Astrocyte of the cerebellum (primary cell): ENCODE data around the gene DNM1.

Experiments
- DNase-seq: peaks from one replicate; pipeline ENCODE4 v3.0.0-alpha.2; 2011; ENCODE audit warnings: low read depth
- H3K4me3 ChIP-seq: 2 replicates; pipeline ENCODE4 v1.5.1; 2011; ENCODE audit warnings: mild to moderate bottlenecking, low read depth, low read length, moderate library complexity
- CTCF ChIP-seq: IDR thresholded peaks from 2 replicates; pipeline ENCODE4 v1.5.1; 2012; ENCODE audit warnings: low read length, low read depth, moderate library complexity, mild to moderate bottlenecking; ENCODE audit errors: missing control alignments
- in situ Hi-C: cut with HindIII; loops from 2 replicates; pipeline ENCODE4 v1.10.0; 2017; ENCODE audit warnings: low sequenced_read_pairs

Gene DNM1

DNA sequence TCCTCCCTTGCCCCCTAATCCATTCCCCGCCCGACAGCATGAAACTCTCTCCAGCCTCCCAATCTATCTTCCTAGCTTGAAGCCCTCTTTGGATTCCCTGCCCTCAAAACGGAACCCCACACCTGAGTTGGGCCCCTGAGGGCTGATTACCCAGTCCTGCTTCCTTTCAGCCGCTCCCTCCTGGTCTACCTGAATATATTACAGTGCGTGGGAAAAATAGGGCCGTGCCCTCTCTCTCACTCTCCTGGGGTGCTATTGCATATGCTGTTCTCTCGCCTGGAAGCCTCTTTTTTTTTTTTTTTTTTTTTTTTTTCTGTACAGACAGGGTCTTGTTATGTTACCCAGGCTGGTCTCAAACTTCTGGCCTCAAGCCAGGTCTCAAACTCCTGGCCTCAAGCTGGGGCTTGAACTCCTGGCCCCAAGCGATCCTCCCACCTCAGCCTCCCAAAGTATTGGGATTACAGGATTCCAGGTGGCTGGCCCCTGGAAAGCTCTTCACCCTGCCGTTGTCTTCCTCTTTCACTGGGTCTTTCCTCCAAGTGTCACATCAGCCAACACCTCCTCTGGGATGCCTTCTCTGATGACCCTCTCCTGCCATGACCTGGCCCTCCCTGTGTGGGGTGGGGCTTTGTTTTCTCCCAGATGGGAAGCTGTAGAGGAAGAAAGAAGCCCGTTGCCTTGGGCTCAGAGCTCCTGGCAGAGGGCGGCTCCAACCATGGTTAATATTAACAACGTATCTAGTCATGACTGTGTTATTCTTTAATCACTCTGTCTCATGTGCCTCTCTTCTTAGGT is 8.2 kb downstream of the DNM1 start:
- TF ChIP-seq CTCF, result no peak
- in situ Hi-C loops, result no loop called here
- H3K4me3 ChIP-seq, result no peak overlapping the region
- DNase-seq, result no peak

DNA sequence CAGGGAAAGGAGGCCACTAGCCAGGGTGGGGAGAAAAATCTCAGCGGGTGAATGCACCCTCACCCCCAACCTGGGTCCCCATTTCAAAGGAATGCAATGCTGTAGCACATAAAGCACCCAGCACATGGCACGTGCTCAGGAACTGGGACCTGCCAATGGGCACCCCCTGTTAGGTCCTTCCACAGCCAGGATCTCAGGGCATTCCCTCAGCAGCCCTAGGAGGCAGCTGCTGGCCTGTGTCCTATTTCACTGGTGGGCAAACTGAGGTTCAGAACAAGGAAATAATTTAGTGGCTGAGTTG is 8.8 kb downstream of the DNM1 start:
- H3K4me3 ChIP-seq, result no peak overlapping the region
- in situ Hi-C loops, result no loop called here

GRCh38 chr9:128213746-128214497 is 10.7 kb downstream of the DNM1 start:
- no peak overlapping the region for H3K4me3 ChIP-seq
- TF ChIP-seq CTCF, result no peak
- in situ Hi-C loops, result no loop called here
- no peak for DNase-seq

More for the DNA sequence above, 8.8 kb downstream of the DNM1 start:
- no peak for TF ChIP-seq CTCF
- DNase-seq, result no peak

DNA sequence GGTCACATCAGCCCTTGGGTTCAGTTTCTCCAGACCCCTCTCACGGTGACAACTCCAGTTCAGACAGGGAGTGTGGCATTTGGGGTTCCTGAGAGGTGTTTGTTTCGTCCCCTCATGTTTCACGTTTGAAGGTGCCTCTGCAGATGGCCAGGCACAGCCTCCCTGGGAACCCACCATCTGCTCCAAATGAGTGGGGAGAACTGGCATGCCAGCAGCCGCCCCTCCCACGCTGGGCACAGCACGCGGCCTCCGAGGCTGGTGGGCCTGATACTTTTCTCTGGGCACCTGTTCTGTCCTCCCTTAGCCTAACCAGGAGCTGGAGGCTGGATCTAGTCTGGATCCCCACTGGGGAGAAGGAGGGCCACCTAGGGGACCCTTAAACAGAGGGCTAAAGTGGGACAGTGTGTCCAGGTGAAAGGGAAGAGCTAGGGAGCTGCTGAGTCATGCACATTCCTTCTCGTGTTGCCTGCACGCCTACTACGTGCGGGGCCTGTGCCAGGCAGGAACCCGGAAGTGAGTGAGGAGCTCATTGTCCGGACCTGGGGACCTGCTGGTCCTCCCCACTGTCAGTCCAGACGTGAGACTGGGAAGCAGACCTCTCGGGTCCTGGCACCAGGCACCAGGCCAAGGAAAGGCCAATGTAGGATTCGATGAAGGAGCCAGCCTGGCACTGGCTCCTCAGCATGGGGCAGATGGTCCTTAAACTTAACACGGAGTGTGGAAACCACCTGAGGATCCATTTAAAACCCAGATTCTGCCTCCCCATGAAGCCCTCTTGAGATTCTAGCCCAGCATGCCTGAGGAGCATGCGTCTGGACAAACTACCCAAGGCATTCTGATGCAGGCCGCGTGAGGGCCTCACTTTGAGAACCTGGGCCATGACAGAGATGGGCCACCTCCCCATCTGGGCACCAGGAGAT is 11.7 kb downstream of the DNM1 start:
- in situ Hi-C loops, result no loop called here
- no peak for DNase-seq
- TF ChIP-seq CTCF, result no peak
- no peak overlapping the region for H3K4me3 ChIP-seq

DNA sequence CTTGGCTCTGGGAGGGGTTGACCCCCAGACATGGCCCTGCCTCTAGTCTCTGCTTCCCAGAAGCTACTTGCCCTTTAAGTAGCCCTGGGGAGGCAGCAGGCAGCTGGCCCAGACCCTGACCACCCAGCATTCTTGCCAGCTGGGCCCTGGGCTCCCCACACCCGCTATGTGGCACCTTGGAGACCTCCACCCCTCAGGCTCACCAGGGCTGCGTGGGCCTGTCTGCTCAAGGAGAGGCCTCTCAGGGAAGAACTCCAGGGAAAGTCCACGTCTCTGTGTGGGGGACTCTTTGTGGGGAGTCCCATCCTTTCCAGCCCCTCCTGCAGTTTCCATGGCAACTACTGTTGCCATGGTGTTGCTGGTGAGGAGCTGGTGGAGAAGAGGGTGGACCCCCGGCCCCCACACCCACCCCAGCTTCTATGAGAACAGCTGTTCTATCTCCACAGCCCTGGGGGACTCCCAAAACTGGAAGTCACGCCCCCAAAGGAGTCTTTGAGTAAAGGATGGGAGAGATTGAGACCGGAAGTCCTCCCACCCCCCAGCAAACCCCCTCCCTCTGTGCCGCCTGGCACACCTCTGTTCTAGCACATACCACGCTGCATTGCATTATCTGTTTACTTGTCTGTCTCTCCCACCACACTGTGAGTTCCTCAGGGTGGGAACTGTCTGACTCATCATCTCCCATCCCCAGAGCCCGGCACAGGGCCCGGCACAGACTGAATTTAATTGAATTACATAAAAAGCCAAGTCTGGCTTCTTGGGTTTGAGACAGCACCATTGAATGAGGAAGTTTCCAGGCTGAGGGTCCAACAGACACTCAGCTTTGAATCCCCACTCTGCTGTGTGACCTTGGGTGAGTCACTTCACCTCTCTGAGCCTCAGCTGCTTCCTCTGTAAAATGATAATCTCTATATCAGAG is 12.6 kb downstream of the DNM1 start:
- peak; percentile 35 for DNase-seq
- in situ Hi-C loops, result no loop called here
- TF ChIP-seq CTCF, result no peak
- H3K4me3 ChIP-seq, result no peak overlapping the region
